Ovary (tissue), 3 donors: ENCODE results near the gene ANKRD31.
"Not testable (repeated sequence)": the region's sequence is repeated elsewhere in the genome, so short reads cannot be mapped to it uniquely, and the experiment has no call there.

Experiments
- CTCF ChIP-seq, 3 donors: fragments of 450-650 bp in 2 of 3; fragments of 200-600 bp in 1 of 3; IDR thresholded peaks; one replicate each; pipeline versions ENCODE4 v1.5.1 to v1.8.0; 2016 to 2022; ENCODE audit warnings: antibody characterized with exemption in 3 of 3, mild to moderate bottlenecking in 1 of 3
- EP300 ChIP-seq: sonication (generic); formaldehyde crosslinking; IDR thresholded peaks from one replicate; pipeline ENCODE4 v1.6.1; 2017; ENCODE audit warnings: antibody characterized with exemption
- donor health status: DM: no; HTN: no; CAD: no.

GRCh38 chr5:75174872-75175271, 61.8 kb downstream of the ANKRD31 start:
- TF ChIP-seq CTCF (IDR thresholded peaks at IDR 0.05); EP300: not testable (repeated sequence)
